Measurements from ENCODE around the gene FOXP2.

The FOXP2 gene

GRCh38 chr7:114402876-114403635 is 11.6 kb upstream of the FOXP2 start:
- TF ChIP-seq, protein P1, sequence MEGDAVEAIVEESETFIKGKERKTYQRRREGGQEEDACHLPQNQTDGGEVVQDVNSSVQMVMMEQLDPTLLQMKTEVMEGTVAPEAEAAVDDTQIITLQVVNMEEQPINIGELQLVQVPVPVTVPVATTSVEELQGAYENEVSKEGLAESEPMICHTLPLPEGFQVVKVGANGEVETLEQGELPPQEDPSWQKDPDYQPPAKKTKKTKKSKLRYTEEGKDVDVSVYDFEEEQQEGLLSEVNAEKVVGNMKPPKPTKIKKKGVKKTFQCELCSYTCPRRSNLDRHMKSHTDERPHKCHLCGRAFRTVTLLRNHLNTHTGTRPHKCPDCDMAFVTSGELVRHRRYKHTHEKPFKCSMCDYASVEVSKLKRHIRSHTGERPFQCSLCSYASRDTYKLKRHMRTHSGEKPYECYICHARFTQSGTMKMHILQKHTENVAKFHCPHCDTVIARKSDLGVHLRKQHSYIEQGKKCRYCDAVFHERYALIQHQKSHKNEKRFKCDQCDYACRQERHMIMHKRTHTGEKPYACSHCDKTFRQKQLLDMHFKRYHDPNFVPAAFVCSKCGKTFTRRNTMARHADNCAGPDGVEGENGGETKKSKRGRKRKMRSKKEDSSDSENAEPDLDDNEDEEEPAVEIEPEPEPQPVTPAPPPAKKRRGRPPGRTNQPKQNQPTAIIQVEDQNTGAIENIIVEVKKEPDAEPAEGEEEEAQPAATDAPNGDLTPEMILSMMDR (IDR thresholded peaks at IDR 0.05), result no peak

DNA sequence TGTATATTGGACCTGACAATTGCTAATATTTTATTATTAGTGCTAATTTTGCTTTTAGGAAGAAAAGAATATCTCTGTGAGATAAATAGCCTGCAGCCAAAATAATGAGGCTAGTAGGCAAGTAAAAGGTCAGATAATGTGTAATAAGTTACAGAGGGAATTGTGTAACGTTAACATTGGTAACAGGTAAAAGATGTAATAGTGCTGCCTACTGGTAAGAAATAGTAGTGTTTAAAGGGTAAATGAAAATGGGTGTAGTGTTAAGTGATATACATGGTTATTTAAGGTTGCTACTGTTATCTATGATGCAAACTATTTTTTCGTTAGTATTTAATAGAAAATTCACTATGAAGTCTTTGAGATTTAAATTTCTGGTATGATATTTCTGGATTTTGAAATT is 9.2 kb upstream of the FOXP2 start:
- Histone ChIP-seq H3K36me3 (ENCODE audit: control insufficient read depth, insufficient read depth, low read length) (no peaks in the 10 kb centered on the region), H3K4me1 (no peaks in the 10 kb centered on the region), H3K27ac (no peak overlapping the region), H3K9me3 (ENCODE audit: control insufficient read depth, low read length) (no peaks in the 10 kb centered on the region), H3K79me2 (no peaks in the 10 kb centered on the region), H3K27me3 (ENCODE audit: control insufficient read depth, insufficient read depth, low read length) (no peaks in the 10 kb centered on the region), H3K4me3 (ENCODE audit: low read depth, low read length) (no peak overlapping the region), H3K4me2 (ENCODE audit: low read length) (no peak overlapping the region), H2AFZ (no peak overlapping the region), H3K9ac (no peak overlapping the region)
- TF ChIP-seq, protein P1 (IDR thresholded peaks at IDR 0.05), result no peak

More at GRCh38 chr7:114402876-114403635, 11.6 kb upstream of the FOXP2 start:
- Histone ChIP-seq H3K27ac (no peak overlapping the region), H3K27me3 (ENCODE audit: control insufficient read depth, insufficient read depth, low read length) (no peaks in the 10 kb centered on the region), H3K4me1 (no peaks in the 10 kb centered on the region), H3K9ac (no peak overlapping the region), H3K9me3 (ENCODE audit: control insufficient read depth, low read length) (no peaks in the 10 kb centered on the region), H3K4me3 (ENCODE audit: low read depth, low read length) (no peak overlapping the region), H2AFZ (no peak overlapping the region), H3K4me2 (ENCODE audit: low read length) (no peak overlapping the region), H3K79me2 (no peaks in the 10 kb centered on the region), H3K36me3 (ENCODE audit: control insufficient read depth, insufficient read depth, low read length) (no peaks in the 10 kb centered on the region)

DNA sequence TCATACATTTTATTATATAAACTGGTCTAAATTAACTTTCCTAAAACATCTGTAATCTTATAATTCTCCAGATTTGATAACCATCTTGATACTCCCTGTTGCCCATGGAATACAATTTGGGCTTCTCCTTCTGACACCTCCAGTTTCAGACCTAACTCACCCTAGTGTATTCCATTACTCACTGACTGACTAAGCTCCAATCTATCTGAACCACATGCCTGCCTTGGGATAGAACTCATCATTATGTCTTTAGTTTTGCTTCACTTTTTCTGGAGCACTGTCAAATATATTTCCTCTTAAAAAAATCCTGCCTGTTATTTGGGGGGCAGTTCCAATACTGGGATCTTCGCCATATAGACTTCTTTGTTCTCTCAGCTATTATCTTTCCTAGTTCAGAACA is 4.9 kb upstream of the FOXP2 start:
- no peak overlapping the region for H2AFZ ChIP-seq
- no peak overlapping the region for H3K4me3 ChIP-seq (ENCODE audit: low read depth, low read length)
- no peak overlapping the region for H3K4me2 ChIP-seq (ENCODE audit: low read length)
- TF ChIP-seq, protein P1 (IDR thresholded peaks at IDR 0.05), result no peak
- H3K79me2 ChIP-seq, result no peaks in the 10 kb centered on the region
- no peaks in the 10 kb centered on the region for H3K9me3 ChIP-seq (ENCODE audit: control insufficient read depth, low read length)
- H3K9ac ChIP-seq, result no peak overlapping the region
- H3K27ac ChIP-seq, result no peak overlapping the region
- no peaks in the 10 kb centered on the region for H3K36me3 ChIP-seq (ENCODE audit: control insufficient read depth, insufficient read depth, low read length)
- no peaks in the 10 kb centered on the region for H3K27me3 ChIP-seq (ENCODE audit: control insufficient read depth, insufficient read depth, low read length)
- H3K4me1 ChIP-seq, result no peaks in the 10 kb centered on the region

DNA sequence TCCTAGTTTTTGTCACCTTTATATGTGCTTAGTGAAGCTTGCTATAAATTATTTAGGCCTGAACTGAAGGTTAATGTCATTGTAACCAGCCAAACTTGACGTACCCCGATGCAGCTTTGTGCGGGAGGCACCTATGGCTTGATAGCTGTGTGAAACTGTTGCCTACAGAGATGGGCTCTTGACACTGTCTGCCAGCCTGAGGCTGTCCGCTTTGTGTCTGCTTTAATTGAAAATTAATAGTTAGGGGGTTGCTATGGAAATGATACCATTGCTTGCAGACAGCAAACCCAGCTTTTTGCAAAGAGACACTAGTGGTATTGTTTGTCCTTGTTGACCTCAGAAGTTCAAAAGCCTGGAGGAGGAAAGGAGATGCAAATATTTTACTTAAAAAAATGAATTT is 2.1 kb upstream of the FOXP2 start:
- Histone ChIP-seq H2AFZ (no peak overlapping the region), H3K27ac (no peak overlapping the region), H3K36me3 (ENCODE audit: control insufficient read depth, insufficient read depth, low read length) (no peaks in the 10 kb centered on the region), H3K27me3 (ENCODE audit: control insufficient read depth, insufficient read depth, low read length) (no peaks in the 10 kb centered on the region), H3K4me3 (ENCODE audit: low read depth, low read length) (no peak overlapping the region), H3K4me2 (ENCODE audit: low read length) (no peak overlapping the region), H3K9ac (no peak overlapping the region), H3K9me3 (ENCODE audit: control insufficient read depth, low read length) (no peaks in the 10 kb centered on the region), H3K79me2 (no peaks in the 10 kb centered on the region), H3K4me1 (no peaks in the 10 kb centered on the region)
- TF ChIP-seq, protein P1 (IDR thresholded peaks at IDR 0.05), result no peak

DNA sequence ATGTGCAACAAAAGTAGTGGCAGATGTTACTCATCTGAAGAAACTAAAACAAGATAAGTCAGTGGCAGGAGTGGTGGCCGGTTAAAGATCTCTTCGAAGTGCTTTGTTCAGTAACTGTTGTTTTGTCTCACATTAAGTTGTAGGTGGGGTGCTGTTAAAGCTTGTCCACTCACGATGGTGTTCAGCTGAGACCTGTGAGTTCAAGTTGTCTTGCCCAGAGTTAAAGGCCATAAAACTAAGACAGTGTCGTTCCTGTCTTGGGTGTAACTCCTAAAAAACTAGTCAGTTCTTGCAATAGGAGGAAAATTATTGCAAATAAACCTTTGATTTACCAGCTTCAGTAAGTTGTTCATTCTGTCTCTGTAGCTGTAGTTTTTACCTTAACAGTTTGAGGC is 857 bp upstream of the FOXP2 start:
- H3K79me2 ChIP-seq, result no peaks in the 10 kb centered on the region
- TF ChIP-seq, protein P1 (IDR thresholded peaks at IDR 0.05), result no peak
- no peaks in the 10 kb centered on the region for H3K36me3 ChIP-seq (ENCODE audit: control insufficient read depth, insufficient read depth, low read length)
- no peak overlapping the region for H2AFZ ChIP-seq
- no peak overlapping the region for H3K4me3 ChIP-seq (ENCODE audit: low read depth, low read length)
- H3K4me2 ChIP-seq (ENCODE audit: low read length), result no peak overlapping the region
- no peak overlapping the region for H3K27ac ChIP-seq
- no peak overlapping the region for H3K9ac ChIP-seq
- H3K4me1 ChIP-seq, result no peaks in the 10 kb centered on the region
- no peaks in the 10 kb centered on the region for H3K9me3 ChIP-seq (ENCODE audit: control insufficient read depth, low read length)
- H3K27me3 ChIP-seq (ENCODE audit: control insufficient read depth, insufficient read depth, low read length), result no peaks in the 10 kb centered on the region
